Small intestine (tissue), 7 donors: Measurements from ENCODE around the gene SLC4A1AP. TPM values are rescaled to one million over a fixed set of nuclear protein-coding genes. Genes with fewer than 3 reads are reported as not detected.

ENCODE experiments used
- DNase-seq, 2 donors: peaks; one replicate each; pipeline versions ENCODE4 v3.0.0 to v3.0.0-alpha.2; 2013
- FAIRE-seq: peaks from 2 replicates; lab custom pipeline; 2012; peaks lifted over from hg19 to GRCh38; lab: Jason Lieb, UNC
- H3K27ac ChIP-seq, 3 donors: one replicate each; pipeline ENCODE4 v1.5.1; 2013; ENCODE audit warnings: low read length in 2 of 3, mild to moderate bottlenecking in 2 of 3, control low read depth in 1 of 3, inconsistent platforms in 1 of 3, low read depth in 1 of 3, moderate library complexity in 1 of 3
- H3K27me3 ChIP-seq, 3 donors: one replicate each; pipeline ENCODE4 v1.6.1; 2013; ENCODE audit warnings: low read length in 3 of 3, inconsistent platforms in 1 of 3; ENCODE audit not compliant: control insufficient read depth in 3 of 3, insufficient read depth in 3 of 3
- H3K36me3 ChIP-seq, 3 donors: one replicate each; pipeline ENCODE4 v1.6.1; 2013; ENCODE audit warnings: low read length in 3 of 3, inconsistent platforms in 1 of 3, low read depth in 1 of 3, mild to moderate bottlenecking in 1 of 3, moderate library complexity in 1 of 3; ENCODE audit not compliant: control insufficient read depth in 3 of 3, insufficient read depth in 2 of 3
- H3K4me1 ChIP-seq, 3 donors: one replicate each; pipeline ENCODE4 v1.6.1; 2013; ENCODE audit warnings: low read length in 2 of 3, inconsistent platforms in 1 of 3, low read depth in 1 of 3, mild to moderate bottlenecking in 1 of 3, moderate library complexity in 1 of 3; ENCODE audit not compliant: control insufficient read depth in 3 of 3, insufficient read depth in 2 of 3
- H3K4me3 ChIP-seq, 3 donors: one replicate each; pipeline ENCODE4 v1.5.1; 2013; ENCODE audit warnings: low read length in 3 of 3, control low read depth in 1 of 3, inconsistent platforms in 1 of 3, low read depth in 1 of 3, mild to moderate bottlenecking in 1 of 3, moderate library complexity in 1 of 3
- H3K9me3 ChIP-seq, 2 donors: one replicate each; pipeline ENCODE4 v1.6.1; 2013; ENCODE audit warnings: low read depth in 1 of 2, low read length in 1 of 2; ENCODE audit not compliant: control insufficient read depth in 2 of 2, insufficient read depth in 1 of 2
- WGBS, 3 donors: extraction: QIAGEN DNeasy Blood & Tissue Kit; methylation state at CpG; one replicate each; pipeline ENCODE4 v1.1.7; 2013; 5-methylcytosine and 5-hydroxymethylcytosine counted together
- polyA plus RNA-seq, 4 donors: library from polyadenylated mRNA; stranded (reverse) in 3 of 4; unstranded in 1 of 4; fragments of 200-250 nt in 3 of 4; fragments of 120-200 nt in 1 of 4; gene quantifications; one replicate each; pipeline versions ENCODE4 v1.2.1 to v1.2.3, GENCODE V29; 2013
- donor health status: healthy with polysubstance abuse.
- donor health status: control.
- donor health status: control.
- donor health status: Bipolar disorder and iron deficiency.
- donor health status: healthy.

SLC4A1AP gene
- polyA plus RNA-seq, 4 donors: 11.6 to 23.4 (median 13.7) TPM

GRCh38 chr2:27640722-27641245 lies 22.9 kb upstream of the SLC4A1AP start:
- no peak for FAIRE-seq
- Histone ChIP-seq H3K27me3 (no peaks in the 10 kb centered on the region), H3K9me3 (no peaks in the 10 kb centered on the region), H3K27ac (no peak overlapping the region), H3K4me3 (no peak overlapping the region), H3K36me3 (peaks cover 17 to 39% (median 21%) of the 10 kb centered on the region in 3 donors), H3K4me1 (no peaks in the 10 kb centered on the region)
- no peak for DNase-seq
- WGBS, 3 donors: 72 to 89% (median 81%) methylated on average over 2 of the region's 2 CpGs

GRCh38 chr2:27645197-27645596 lies 18.5 kb upstream of the SLC4A1AP start:
- Histone ChIP-seq H3K27me3 (no peaks in the 10 kb centered on the region), H3K36me3 (peaks cover 8 to 41% (median 10%) of the 10 kb centered on the region in 3 donors), H3K27ac (no peak overlapping the region), H3K9me3 (no peaks in the 10 kb centered on the region), H3K4me3 (no peak overlapping the region), H3K4me1 (no peaks in the 10 kb centered on the region)
- no peak for FAIRE-seq
- no peak for DNase-seq

GRCh38 chr2:27647289-27647688 lies 16.4 kb upstream of the SLC4A1AP start:
- FAIRE-seq (no peak), DNase-seq (no peak)
- no peak overlapping the region for H3K27ac ChIP-seq
- no peaks in the 10 kb centered on the region for H3K9me3 ChIP-seq
- no peaks in the 10 kb centered on the region for H3K4me1 ChIP-seq
- H3K4me3 ChIP-seq: no peak overlapping the region
- no peaks in the 10 kb centered on the region for H3K27me3 ChIP-seq
- H3K36me3 ChIP-seq: peaks cover 9 to 33% (median 10%) of the 10 kb centered on the region in 3 donors

- Histone ChIP-seq H3K9me3 (no peaks in the 10 kb centered on the region), H3K36me3 (peaks cover 10 to 29% (median 12%) of the 10 kb centered on the region in 3 donors), H3K4me1 (no peaks in the 10 kb centered on the region), H3K27me3 (no peaks in the 10 kb centered on the region), H3K27ac (no peak overlapping the region), H3K4me3 (no peak overlapping the region)
- no peak for DNase-seq
- no peak for FAIRE-seq
- WGBS, 3 donors: 76 to 90% (median 80%) methylated on average over 4 of the region's 4 CpGs
Measured at GRCh38 chr2:27647737-27648136, 16.0 kb upstream of the SLC4A1AP start.

GRCh38 chr2:27651056-27651455 lies 12.6 kb upstream of the SLC4A1AP start:
- FAIRE-seq: no peak

GRCh38 chr2:27652341-27652740 lies 11.3 kb upstream of the SLC4A1AP start:
- Histone ChIP-seq H3K4me1 (no peaks in the 10 kb centered on the region), H3K36me3 (peaks cover 24 to 33% (median 32%) of the 10 kb centered on the region in 3 donors), H3K9me3 (no peaks in the 10 kb centered on the region), H3K27me3 (no peaks in the 10 kb centered on the region), H3K27ac (no peak overlapping the region), H3K4me3 (no peak overlapping the region)
- FAIRE-seq (no peak), DNase-seq (no peak)

More at GRCh38 chr2:27651056-27651455, 12.6 kb upstream of the SLC4A1AP start:
- Histone ChIP-seq H3K4me3 (no peak overlapping the region), H3K27ac (no peak overlapping the region), H3K36me3 (peaks cover 24 to 27% (median 26%) of the 10 kb centered on the region in 3 donors), H3K9me3 (no peaks in the 10 kb centered on the region), H3K27me3 (no peaks in the 10 kb centered on the region), H3K4me1 (no peaks in the 10 kb centered on the region)
- DNase-seq: no peak
- 79 to 83% (median 82%) methylated on average over 4 of the region's 4 CpGs for WGBS, 3 donors

GRCh38 chr2:27652790-27653189 lies 10.9 kb upstream of the SLC4A1AP start:
- H3K4me3 ChIP-seq: no peak overlapping the region
- WGBS, 3 donors: 86 to 93% (median 90%) methylated on average over 1 of the region's 1 CpG
- H3K36me3 ChIP-seq: peaks cover 27 to 34% (median 33%) of the 10 kb centered on the region in 3 donors
- no peak overlapping the region for H3K27ac ChIP-seq
- no peaks in the 10 kb centered on the region for H3K9me3 ChIP-seq
- H3K27me3 ChIP-seq: no peaks in the 10 kb centered on the region
- no peaks in the 10 kb centered on the region for H3K4me1 ChIP-seq
- DNase-seq: no peak
- FAIRE-seq: no peak

- Histone ChIP-seq H3K36me3 (peaks cover 27 to 31% (median 29%) of the 10 kb centered on the region in 3 donors), H3K27ac (no peak overlapping the region), H3K27me3 (no peaks in the 10 kb centered on the region), H3K4me1 (no peaks in the 10 kb centered on the region), H3K4me3 (no peak overlapping the region), H3K9me3 (no peaks in the 10 kb centered on the region)
- FAIRE-seq (no peak), DNase-seq (no peak)
- 92 to 97% (median 93%) methylated on average over 2 of the region's 2 CpGs for WGBS, 3 donors
Measured at GRCh38 chr2:27653397-27653796, 10.3 kb upstream of the SLC4A1AP start.
